Measurements from ENCODE around the gene PIGA.
A peak's percentile ranks its signal among the peaks of the same experiment; 100 is the strongest.

The PIGA gene

GRCh38 chrX:15335135-15336022, at the start of gene PIGA:
Gene PIGA (minus strand): TSS chrX:15335523. CDS start chrX:15331930, 3,593 bp downstream.
- DNase-seq = peak; percentile 91

GRCh38 chrX:15384304-15384703, 49.0 kb upstream of the PIGA start, which contains the start of gene VEGFD:
Gene VEGFD (minus strand): TSS chrX:15384413. CDS start chrX:15383946, 467 bp downstream.
- DNase-seq = no peak

- DNase-seq = no peak
Observed at GRCh38 chrX:15382813-15383212, 47.5 kb upstream of the PIGA start.

- no peak for DNase-seq
Observed at GRCh38 chrX:15376956-15377355, 41.6 kb upstream of the PIGA start.

- no peak for DNase-seq
Observed at GRCh38 chrX:15373976-15374375, 38.7 kb upstream of the PIGA start.

GRCh38 chrX:15366506-15367352, 31.4 kb upstream of the PIGA start:
- DNase-seq = no peak

- DNase-seq = no peak
Observed at GRCh38 chrX:15359701-15360100, 24.4 kb upstream of the PIGA start.

GRCh38 chrX:15358533-15358932, 23.2 kb upstream of the PIGA start:
- no peak for DNase-seq

- no peak for DNase-seq
Observed at GRCh38 chrX:15356444-15356843, 21.1 kb upstream of the PIGA start.

GRCh38 chrX:15350329-15350996, 15.1 kb upstream of the PIGA start:
- no peak for DNase-seq

GRCh38 chrX:15349046-15349445, 13.7 kb upstream of the PIGA start:
- DNase-seq = peak; percentile 29

GRCh38 chrX:15345976-15346375, 10.7 kb upstream of the PIGA start:
- DNase-seq = no peak

GRCh38 chrX:15344106-15344505, 8.8 kb upstream of the PIGA start:
- DNase-seq = no peak

- DNase-seq = no peak
Observed at GRCh38 chrX:15343075-15343476, 7.8 kb upstream of the PIGA start.

GRCh38 chrX:15340867-15341266, 5.5 kb upstream of the PIGA start:
- DNase-seq = no peak

GRCh38 chrX:15336023-15336413, 695 bp upstream of the PIGA start:
- no peak for DNase-seq

GRCh38 chrX:15334561-15334960, 762 bp downstream of the PIGA start:
- no peak for DNase-seq

- no peak for DNase-seq
Observed at GRCh38 chrX:15328821-15329220, 6.5 kb downstream of the PIGA start.

- no peak for DNase-seq
Observed at GRCh38 chrX:15328131-15328530, 7.2 kb downstream of the PIGA start.

GRCh38 chrX:15322472-15322871, 12.9 kb downstream of the PIGA start:
- DNase-seq = no peak

- no peak for DNase-seq
Observed at GRCh38 chrX:15322072-15322471, 13.3 kb downstream of the PIGA start.

- no peak for DNase-seq
Observed at GRCh38 chrX:15321447-15321846, 13.9 kb downstream of the PIGA start.

GRCh38 chrX:15320297-15320696, 15.0 kb downstream of the PIGA start:
- DNase-seq = no peak

All from NCI-H2171 (cell line).